Spleen (tissue), 7 donors: ENCODE measurements around the gene DPP4.

Experiments used
- POLR2A ChIP-seq, 3 donors: fragments of 450-650 bp; IDR thresholded peaks; one replicate each; pipeline ENCODE4 v1.5.1; 2017; ENCODE audit warnings: antibody characterized with exemption in 3 of 3, mild to moderate bottlenecking in 1 of 3
- POLR2AphosphoS5 ChIP-seq, 3 donors: sonication (generic); formaldehyde crosslinking; IDR thresholded peaks; one replicate each; pipeline ENCODE4 v1.5.1; 2017; ENCODE audit warnings: antibody characterized with exemption in 3 of 3
- TF ChIP-seq, protein P1 (sequence below), 11 experiments: fragments of 200-600 bp in 7 of 11; fragments of 450-650 bp in 4 of 11; sonication (generic) in 4 of 11; IDR thresholded peaks in 8 of 11; conservative IDR thresholded peaks in 3 of 11; 1 replicate in 7 of 11; 2 replicates in 4 of 11; pipeline versions ENCODE4 v1.4.0 to v1.8.0; 2016 to 2021; ENCODE audit warnings: antibody characterized with exemption in 11 of 11, inconsistent platforms in 4 of 11, mild to moderate bottlenecking in 1 of 11
- donor health status: DM: no; HTN: no; CAD: no; lungs with moderate emphysema.
- donor health status: DM: no; HTN: no; CAD: no.
- donor health status: DM: no; HTN: no; CAD: no.

GRCh38 chr2:162013514-162014475 lies 60.2 kb downstream of the DPP4 start:
- TF ChIP-seq, protein P1, sequence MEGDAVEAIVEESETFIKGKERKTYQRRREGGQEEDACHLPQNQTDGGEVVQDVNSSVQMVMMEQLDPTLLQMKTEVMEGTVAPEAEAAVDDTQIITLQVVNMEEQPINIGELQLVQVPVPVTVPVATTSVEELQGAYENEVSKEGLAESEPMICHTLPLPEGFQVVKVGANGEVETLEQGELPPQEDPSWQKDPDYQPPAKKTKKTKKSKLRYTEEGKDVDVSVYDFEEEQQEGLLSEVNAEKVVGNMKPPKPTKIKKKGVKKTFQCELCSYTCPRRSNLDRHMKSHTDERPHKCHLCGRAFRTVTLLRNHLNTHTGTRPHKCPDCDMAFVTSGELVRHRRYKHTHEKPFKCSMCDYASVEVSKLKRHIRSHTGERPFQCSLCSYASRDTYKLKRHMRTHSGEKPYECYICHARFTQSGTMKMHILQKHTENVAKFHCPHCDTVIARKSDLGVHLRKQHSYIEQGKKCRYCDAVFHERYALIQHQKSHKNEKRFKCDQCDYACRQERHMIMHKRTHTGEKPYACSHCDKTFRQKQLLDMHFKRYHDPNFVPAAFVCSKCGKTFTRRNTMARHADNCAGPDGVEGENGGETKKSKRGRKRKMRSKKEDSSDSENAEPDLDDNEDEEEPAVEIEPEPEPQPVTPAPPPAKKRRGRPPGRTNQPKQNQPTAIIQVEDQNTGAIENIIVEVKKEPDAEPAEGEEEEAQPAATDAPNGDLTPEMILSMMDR (IDR thresholded peaks at IDR 0.05 in 8 of 11, conservative IDR thresholded peaks at IDR 0.05 in 3 of 11): no peak
- no peak for TF ChIP-seq POLR2A (IDR thresholded peaks at IDR 0.05)
- TF ChIP-seq POLR2AphosphoS5 (IDR thresholded peaks at IDR 0.05): no peak
